CD4-positive, alpha-beta T cell treated with Interleukin-2 at 100 ng/mL for 4 hours (primary cell): ENCODE data around the gene ETS1.

ENCODE experiments used
- DNase-seq: peaks from one replicate; pipeline ENCODE4 v3.0.0-alpha.2; 2020; ENCODE audit warnings: low spot score

ETS1 gene

DNA sequence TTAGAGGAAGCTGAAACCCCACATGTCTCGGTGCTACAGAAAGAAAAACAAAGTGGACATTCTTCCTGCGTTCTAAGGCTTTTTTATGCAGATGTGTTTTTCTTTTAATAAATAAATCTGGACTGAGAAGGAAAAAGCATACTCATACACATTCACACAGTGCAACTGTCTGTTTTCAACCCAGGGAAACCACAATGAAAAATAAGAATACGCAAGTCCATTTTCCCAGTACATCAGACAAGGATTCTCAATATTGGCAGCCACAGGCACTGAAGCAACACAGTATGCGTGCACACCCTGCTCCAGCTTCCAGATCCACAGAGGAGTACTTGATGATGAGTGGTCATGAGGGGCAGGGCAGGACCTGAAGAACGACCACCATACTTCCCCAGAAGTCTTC, 86.9 kb downstream of the ETS1 start:
- no peak for DNase-seq

- DNase-seq, result no peak
These were observed 87.6 kb downstream of the ETS1 start for GRCh38 chr11:128499613-128500253.

- no peak for DNase-seq
These were observed 88.6 kb downstream of the ETS1 start for GRCh38 chr11:128498721-128499245.

- DNase-seq, result no peak
These were observed 89.6 kb downstream of the ETS1 start for GRCh38 chr11:128497776-128498095.

- DNase-seq, result no peak
These were observed 90.1 kb downstream of the ETS1 start for GRCh38 chr11:128497061-128497775.

DNA sequence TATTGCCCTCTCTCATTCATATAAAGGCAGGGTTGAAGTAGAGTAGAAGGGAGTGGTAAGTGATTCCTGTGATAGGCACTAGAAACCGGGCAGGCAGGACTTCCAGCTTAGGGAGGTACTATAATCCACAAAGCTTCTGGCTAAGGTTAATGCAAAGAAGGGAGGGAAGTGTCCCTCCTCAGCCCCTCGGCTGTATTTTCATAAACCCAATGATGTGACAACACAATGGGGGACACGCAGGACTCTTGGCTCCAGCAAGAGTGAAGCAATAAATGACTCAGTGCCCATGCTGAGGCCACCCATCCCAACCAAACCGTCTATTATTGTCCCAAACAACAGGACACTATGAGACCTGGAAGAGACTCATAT, 90.7 kb downstream of the ETS1 start:
- no peak for DNase-seq

- DNase-seq, result no peak
These were observed 91.1 kb downstream of the ETS1 start for GRCh38 chr11:128496249-128496648.

DNA sequence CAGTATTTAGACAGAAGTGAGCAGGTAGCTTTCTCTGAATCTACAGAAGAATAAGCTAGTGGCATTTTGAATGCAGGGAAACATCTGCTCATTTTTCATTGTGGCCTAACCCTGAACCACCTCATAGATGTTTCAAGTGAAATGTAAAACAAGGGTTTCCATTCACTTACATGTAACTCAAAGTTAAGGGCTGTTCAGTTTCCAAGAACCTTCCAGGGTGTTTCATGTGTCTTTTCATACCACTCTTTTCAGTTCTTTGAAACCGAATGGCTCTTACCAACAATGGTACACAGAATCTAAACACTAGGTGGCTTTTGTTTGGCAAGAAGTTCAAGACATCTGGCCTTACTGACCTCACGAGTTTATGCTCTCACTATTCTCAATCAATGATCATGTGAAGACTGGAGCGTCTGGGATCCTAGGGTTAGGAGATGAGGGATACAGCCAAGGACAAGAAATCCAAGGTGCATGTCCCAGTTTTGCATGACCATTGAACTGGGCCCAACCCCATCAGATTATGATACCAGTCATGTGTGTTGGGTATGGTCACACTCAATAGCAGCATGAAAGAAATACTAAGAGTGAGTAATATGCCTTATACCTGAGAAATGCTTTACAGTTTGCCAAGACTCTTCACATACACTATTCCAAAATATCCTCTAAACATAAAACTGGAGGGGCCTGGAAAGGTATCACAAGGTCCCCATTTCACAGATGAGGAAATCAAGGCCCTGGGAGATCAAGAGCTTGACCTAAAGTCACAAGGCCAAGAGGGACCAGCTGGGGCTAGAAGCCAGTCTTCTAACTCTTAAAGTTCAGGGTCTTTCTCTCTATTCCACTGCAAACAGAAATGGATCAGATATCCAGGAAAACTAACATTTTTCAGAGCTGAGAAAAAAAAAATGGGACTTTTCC, 92.7 kb downstream of the ETS1 start:
- DNase-seq, result peak; percentile 85

GRCh38 chr11:128493570-128493965, 93.8 kb downstream of the ETS1 start:
- no peak for DNase-seq

GRCh38 chr11:128492903-128493569, 94.3 kb downstream of the ETS1 start:
- peak; percentile 46 for DNase-seq

DNA sequence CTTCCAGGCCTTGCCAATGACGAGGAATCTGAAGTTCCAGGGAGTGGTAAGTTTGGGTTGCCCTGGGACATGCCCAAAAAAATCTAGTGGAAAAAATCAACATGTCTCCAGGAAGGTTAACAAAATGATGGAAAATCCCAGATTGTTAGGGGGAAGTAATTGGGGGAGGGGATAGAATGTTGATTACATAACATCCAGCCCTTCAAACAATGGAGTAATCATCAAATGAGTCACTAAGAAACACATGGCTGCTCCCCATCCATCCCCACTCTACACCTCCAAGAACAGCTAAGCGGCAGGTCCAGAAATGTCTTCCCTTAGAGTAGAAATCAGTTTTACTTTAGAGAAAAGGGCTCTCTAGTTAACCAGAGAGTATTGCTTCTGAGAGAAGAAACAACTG, 94.9 kb downstream of the ETS1 start:
- no peak for DNase-seq

- DNase-seq, result peak; percentile 46
These were observed 96.0 kb downstream of the ETS1 start for GRCh38 chr11:128491195-128491936.

GRCh38 chr11:128490092-128490491, 97.3 kb downstream of the ETS1 start:
- no peak for DNase-seq

DNA sequence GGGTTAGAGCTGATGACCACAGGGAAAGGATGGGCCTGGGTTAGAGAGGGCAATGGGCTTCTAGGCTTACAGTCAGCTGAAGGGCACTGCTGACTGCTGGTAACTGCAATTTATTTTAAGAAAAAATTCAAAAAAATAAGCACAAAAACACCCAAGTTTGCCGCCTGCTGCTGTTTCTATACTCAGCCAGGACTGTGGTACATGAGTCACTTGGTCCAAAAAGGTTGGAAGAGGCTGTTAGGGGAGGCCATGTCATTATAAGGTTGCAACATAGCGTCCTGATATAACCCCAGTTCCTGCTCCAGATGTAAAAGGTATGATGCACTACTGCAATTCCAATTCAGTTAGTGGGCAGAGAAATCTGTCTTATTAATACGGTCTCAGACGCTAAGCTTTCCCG, 98.9 kb downstream of the ETS1 start:
- DNase-seq, result peak; percentile 54

DNA sequence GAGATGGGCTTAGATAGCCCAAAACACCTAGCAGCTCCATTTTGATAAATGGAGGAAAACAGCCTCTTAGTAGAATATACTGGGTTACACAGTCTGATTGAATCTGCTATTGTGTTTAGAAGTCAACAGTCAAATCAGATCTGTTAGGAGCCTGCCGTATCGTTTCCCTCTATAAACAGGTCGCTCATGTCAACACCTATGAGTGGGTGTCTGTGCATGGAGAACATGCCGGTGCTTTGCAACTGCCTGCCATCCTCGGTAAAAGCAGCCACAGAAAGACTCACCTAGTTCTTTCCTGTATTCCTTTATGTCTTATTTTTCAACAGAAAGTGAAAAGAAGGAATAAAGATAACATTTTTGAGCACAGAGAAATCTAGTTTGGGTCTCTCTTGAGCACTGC, 99.4 kb downstream of the ETS1 start:
- DNase-seq, result no peak

DNA sequence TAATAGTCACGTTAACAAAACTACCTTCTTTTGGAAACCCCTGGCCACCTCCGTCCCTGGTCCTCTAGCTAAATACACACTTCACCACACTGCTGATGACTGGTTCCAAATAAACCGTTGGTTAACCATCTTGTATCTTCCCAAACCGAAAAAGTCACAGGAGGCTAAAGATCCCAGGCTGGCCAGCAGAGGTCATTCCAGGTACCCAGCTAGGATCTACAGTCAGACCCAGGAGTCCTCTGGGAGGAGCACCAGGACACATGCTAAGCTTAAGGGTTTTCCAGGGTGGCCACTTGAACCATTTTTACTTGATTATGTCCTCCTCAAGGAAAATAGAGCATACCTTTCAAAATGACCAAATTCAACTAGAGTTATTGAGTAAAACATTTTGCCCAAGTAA, 103.2 kb downstream of the ETS1 start:
- no peak for DNase-seq

GRCh38 chr11:128483211-128483788, 104.1 kb downstream of the ETS1 start:
- peak; percentile 75 for DNase-seq

DNA sequence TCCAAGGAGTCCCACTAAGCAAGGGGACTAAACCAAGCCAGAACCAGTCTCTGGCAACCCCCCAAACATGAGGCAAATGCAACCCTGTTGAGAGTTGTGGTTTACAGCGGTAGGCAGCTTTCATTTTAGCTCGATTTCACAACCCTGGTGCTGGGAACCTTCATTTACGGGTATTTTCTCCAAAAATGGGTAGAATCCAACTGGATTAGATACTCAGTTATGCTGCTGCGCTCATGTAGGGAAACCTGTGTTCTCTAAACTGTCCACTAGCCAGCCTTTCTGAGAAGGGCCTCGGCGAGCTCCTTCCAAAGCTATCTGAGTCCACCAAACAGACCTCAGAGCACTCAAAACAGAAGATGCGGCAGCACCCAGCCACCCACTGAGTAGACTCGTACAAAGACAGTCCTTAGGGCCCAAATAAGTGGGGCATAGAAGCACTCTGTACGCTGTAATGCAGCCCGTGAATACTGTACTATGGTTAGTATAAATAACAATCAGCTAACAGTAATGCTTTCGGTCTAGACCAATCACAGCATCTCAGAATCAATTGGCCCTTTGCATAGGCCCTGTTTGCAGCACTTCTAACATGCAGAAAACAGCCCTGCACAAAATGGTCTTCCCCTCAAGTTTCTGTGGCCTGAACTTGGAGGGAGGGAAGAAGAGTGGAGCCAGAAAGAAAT, 104.7 kb downstream of the ETS1 start:
- peak; percentile 60 for DNase-seq

- DNase-seq, result no peak
These were observed 105.3 kb downstream of the ETS1 start for GRCh38 chr11:128482092-128482491.

GRCh38 chr11:128481135-128481534, 106.2 kb downstream of the ETS1 start:
- no peak for DNase-seq

DNA sequence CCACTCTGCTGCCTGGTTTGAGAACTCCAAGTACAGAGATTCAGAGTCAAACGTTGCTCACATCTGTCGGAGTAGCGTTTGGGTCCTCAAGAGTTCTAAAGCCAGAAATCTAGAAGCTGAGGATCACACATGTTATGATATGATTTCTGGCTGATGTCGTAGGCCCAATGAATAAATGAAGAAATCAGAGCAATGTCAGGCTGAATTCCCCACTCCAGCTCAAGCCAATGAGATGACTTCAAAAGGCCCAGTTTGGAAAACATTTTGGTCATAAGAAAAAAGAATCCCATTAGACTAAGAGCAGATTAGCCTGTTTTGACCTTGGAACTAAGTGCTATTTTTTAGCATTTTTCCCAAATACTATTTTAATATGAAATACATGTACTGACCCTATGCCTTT, 106.7 kb downstream of the ETS1 start:
- no peak for DNase-seq
